ENCODE data around the gene DHX8.

DHX8 gene

GRCh38 chr17:43574896-43575525, 91.2 kb downstream of the DHX8 start:
- no peak for DNase-seq (ENCODE audit: low read depth)
